ENCODE results near the gene OPCML. TPM values are rescaled to one million over a fixed set of nuclear protein-coding genes. Genes with fewer than 3 reads are reported as not detected.

OPCML gene
- total and polyA plus RNA-seq, 2 donors (not counting 1 experiment from before 2014, with no cell fraction given): not detected

DNA sequence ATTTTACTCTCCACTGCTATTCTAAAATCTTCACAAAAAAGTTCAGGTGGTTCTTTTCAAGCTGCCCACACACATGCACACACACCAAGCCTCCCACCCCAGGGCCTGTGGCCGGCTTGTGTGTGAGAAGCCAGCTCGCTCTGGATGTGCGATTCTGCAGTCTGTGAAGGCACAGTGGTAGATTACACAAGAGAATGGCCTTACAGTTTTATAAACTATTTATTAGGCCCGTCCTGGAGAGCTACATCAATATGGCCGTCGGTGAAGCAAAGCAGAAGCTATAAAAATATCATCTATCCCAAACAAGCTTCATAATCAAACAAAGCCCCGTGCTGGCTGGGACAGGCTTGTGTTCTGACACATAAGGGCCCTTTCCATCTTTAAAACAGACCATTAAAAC is 240.5 kb downstream of the OPCML start:
- Mint-ChIP-seq H3K9me3 (ENCODE audit: insufficient read depth) (no peaks in the 10 kb centered on the region), H3K4me1 (no peaks in the 10 kb centered on the region), H3K4me3 (no peak overlapping the region), H3K27ac (no peak overlapping the region), H3K27me3 (no peaks in the 10 kb centered on the region)
- Histone ChIP-seq H3K4me3 (ENCODE audit: control extremely low read depth in 1 of 5, extremely low read depth in 1 of 5, insufficient read depth in 1 of 5, low read depth in 2 of 5, low read length in 4 of 5) (no peak overlapping the region), H3K4me2 (replicated peaks; ENCODE audit: low read depth, low read length, poor library complexity, severe bottlenecking) (no peak overlapping the region), H3K27me3 (replicated peaks in 1 of 4; ENCODE audit: control extremely low read depth in 1 of 4, control insufficient read depth in 3 of 4, insufficient read depth in 4 of 4, low read length in 3 of 4) (no peaks in the 10 kb centered on the region), H3K9ac (ENCODE audit: low read length) (no peak overlapping the region), H3K79me2 (ENCODE audit: control insufficient read depth, insufficient read depth, low read length) (no peaks in the 10 kb centered on the region), H3K36me3 (replicated peaks in 1 of 2; ENCODE audit: control extremely low read depth in 1 of 2, control insufficient read depth in 1 of 2, extremely low read depth in 1 of 2, insufficient read depth in 2 of 2, low read length in 1 of 2) (no peaks in the 10 kb centered on the region), H3K27ac (ENCODE audit: low read length in 2 of 2) (no peak overlapping the region), H2AFZ (ENCODE audit: insufficient read depth, low read depth, low read length, poor library complexity, severe bottlenecking) (no peak overlapping the region), H3K9me3 (ENCODE audit: control extremely low read depth in 1 of 3, control insufficient read depth in 2 of 3, insufficient read depth in 1 of 3, low read length in 2 of 3) (no peaks in the 10 kb centered on the region), H3K4me1 (ENCODE audit: control insufficient read depth in 2 of 2, insufficient read depth in 2 of 2, low read length in 2 of 2) (no peaks in the 10 kb centered on the region), H4K20me1 (ENCODE audit: control insufficient read depth, insufficient read depth, low read length, poor library complexity, severe bottlenecking) (no peaks in the 10 kb centered on the region)
- intact Hi-C loops (cut with micrococcal nuclease): no loop called here
- ATAC-seq (ENCODE audit: low read depth): no peak
- TF ChIP-seq EZH2 (IDR thresholded peaks at IDR 0.05; ENCODE audit: borderline replicate concordance, insufficient read depth, low read depth, low read length, poor library complexity, severe bottlenecking): no peak
- TF ChIP-seq CTCF (IDR thresholded peaks at IDR 0.05): no peak
- DNase-seq: no peak
- CTCF ChIA-PET: no interaction called here
- 86% methylated on average over 1 of the region's 7 CpGs for WGBS (ENCODE audit: insufficient coverage)
- POLR2A ChIA-PET: no interaction called here

DNA sequence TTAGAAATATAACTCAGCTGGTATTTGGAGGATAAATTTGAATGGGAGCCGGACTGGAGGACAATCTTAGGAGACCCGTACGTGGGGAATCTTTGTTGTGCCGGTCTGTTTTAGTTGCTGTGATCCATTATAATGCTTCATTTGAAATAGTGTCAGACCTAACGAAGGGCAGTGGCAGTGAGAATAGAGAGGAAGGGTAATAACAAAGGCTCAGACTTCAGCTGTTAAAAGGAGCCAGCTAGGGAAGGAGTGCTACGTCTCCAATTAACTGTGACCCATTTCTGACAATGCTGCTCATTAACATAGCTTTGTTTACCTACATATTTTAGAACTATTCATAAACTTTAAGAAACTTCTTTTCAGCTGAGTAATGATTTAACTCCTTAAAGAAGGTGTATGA is 246.9 kb downstream of the OPCML start:
- WGBS (ENCODE audit: insufficient coverage): 72% methylated on average over 5 of the region's 6 CpGs
- Mint-ChIP-seq H3K9me3 (ENCODE audit: insufficient read depth) (no peaks in the 10 kb centered on the region), H3K27ac (no peak overlapping the region), H3K4me1 (no peaks in the 10 kb centered on the region), H3K27me3 (no peaks in the 10 kb centered on the region), H3K4me3 (no peak overlapping the region)
- Histone ChIP-seq H3K4me1 (ENCODE audit: control insufficient read depth in 2 of 2, insufficient read depth in 2 of 2, low read length in 2 of 2) (no peaks in the 10 kb centered on the region), H3K36me3 (replicated peaks in 1 of 2; ENCODE audit: control extremely low read depth in 1 of 2, control insufficient read depth in 1 of 2, extremely low read depth in 1 of 2, insufficient read depth in 2 of 2, low read length in 1 of 2) (no peaks in the 10 kb centered on the region), H2AFZ (ENCODE audit: insufficient read depth, low read depth, low read length, poor library complexity, severe bottlenecking) (no peak overlapping the region), H3K79me2 (ENCODE audit: control insufficient read depth, insufficient read depth, low read length) (no peaks in the 10 kb centered on the region), H3K27me3 (replicated peaks in 1 of 4; ENCODE audit: control extremely low read depth in 1 of 4, control insufficient read depth in 3 of 4, insufficient read depth in 4 of 4, low read length in 3 of 4) (no peaks in the 10 kb centered on the region), H3K4me2 (replicated peaks; ENCODE audit: low read depth, low read length, poor library complexity, severe bottlenecking) (no peak overlapping the region), H4K20me1 (ENCODE audit: control insufficient read depth, insufficient read depth, low read length, poor library complexity, severe bottlenecking) (no peaks in the 10 kb centered on the region), H3K4me3 (ENCODE audit: control extremely low read depth in 1 of 5, extremely low read depth in 1 of 5, insufficient read depth in 1 of 5, low read depth in 2 of 5, low read length in 4 of 5) (no peak overlapping the region), H3K27ac (ENCODE audit: low read length in 2 of 2) (no peak overlapping the region), H3K9me3 (ENCODE audit: control extremely low read depth in 1 of 3, control insufficient read depth in 2 of 3, insufficient read depth in 1 of 3, low read length in 2 of 3) (peaks cover 0 to 5% (median 0%) of the 10 kb centered on the region in 3 donors), H3K9ac (ENCODE audit: low read length) (no peak overlapping the region)
- CTCF ChIA-PET: no interaction called here
- TF ChIP-seq CTCF (IDR thresholded peaks at IDR 0.05) (no peak), EZH2 (IDR thresholded peaks at IDR 0.05; ENCODE audit: borderline replicate concordance, insufficient read depth, low read depth, low read length, poor library complexity, severe bottlenecking) (no peak)
- DNase-seq: no peak
- POLR2A ChIA-PET: no interaction called here
- ATAC-seq (ENCODE audit: low read depth): no peak
- intact Hi-C loops (cut with micrococcal nuclease): no loop called here
